Stimulated activated CD4-positive, alpha-beta T cell treated with anti-CD3 and anti-CD28 coated beads, Interleukin-15, amount 100 ng/mL, for 1 hour (primary cell): ENCODE data around the gene KRT1.
A peak's percentile ranks its signal among the peaks of the same experiment; 100 is the strongest.
"Not testable (repeated sequence)": the region's sequence is repeated elsewhere in the genome, so short reads cannot be mapped to it uniquely, and the experiment has no call there.

Source experiments
- DNase-seq, 2 donors: peaks; one replicate each; pipeline ENCODE4 v3.0.0-alpha.2; 2020; ENCODE audit warnings: low read depth in 1 of 2, low spot score in 1 of 2

Gene KRT1

DNA sequence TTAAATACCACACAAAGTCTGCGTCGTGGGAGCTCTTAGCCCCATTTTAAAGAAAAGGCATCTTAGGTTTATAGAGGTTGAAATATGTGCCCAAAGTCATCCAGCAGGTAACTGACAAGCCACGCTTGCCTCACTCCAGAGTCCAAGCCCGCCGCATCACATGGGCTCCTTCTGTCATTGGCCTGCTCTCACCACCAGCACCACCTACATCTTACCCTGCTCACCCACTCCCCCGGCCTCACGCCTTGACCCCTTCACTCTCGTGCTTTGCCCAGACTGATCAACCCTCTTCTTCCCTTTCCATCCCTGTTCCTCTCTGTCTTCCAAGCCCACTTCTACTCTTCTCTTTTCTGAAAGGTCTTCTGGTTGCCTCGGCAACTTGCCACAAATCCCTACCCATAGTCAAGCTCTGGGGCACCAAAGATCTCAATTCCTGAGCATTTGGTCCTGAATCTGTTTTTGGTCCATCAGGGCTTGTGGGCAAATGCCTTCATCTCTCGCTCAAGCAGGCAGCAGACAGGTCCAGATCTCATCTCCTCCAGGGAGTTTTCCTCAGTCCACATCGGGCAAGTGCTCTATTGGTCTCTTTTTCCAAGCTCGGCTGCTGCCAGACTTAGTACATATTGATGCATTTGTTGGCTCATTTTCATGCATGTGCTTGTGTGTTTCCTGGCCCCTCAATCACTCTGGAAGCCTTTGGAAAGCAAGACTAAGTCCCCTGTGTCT lies 3.5 kb upstream of the KRT1 start:
- no peak for DNase-seq

DNA sequence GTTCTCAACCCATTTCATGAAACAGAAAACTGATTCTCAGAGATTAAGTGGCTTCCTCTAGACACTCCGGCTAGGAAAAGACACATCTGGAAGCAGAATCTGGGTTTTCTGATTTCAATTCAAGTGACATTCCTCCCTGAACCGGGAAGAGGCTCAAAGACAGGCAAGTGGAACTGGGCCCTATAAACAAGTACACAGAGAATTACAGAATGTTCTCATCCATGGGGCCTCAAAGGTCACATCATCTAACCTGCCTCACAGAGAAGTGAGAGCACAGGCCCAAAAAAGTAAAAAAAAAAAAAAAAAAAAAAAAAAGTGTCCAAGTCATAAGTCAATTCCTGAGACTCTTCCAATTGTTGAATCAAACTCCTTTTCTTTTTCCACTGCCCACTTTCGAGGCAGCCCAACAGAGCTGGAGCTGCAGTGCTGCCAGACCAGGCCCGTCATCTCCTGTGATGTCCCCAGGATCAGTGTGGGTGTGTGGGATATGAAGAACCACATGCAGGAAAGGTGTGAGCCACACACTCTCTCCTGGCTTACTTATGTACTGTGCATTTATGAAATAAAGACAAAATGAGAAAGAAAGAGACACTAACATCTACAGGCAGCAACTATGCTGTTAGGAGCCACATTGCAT lies 2.8 kb upstream of the KRT1 start:
- DNase-seq, result no peak

DNA sequence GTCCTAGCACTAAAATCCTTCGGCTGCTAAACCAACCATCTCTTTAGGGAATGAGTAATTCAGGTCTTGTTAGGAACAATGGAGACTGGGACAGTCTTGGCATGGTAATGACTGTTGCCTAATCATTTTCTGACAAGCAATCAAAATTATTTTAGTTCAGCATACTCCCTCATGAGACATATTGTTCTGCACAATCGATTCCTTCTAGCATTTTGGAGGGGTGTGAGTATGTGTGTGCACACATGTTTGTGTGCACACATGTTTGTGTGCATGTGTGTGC lies 2.1 kb upstream of the KRT1 start:
- DNase-seq, result no peak

DNA sequence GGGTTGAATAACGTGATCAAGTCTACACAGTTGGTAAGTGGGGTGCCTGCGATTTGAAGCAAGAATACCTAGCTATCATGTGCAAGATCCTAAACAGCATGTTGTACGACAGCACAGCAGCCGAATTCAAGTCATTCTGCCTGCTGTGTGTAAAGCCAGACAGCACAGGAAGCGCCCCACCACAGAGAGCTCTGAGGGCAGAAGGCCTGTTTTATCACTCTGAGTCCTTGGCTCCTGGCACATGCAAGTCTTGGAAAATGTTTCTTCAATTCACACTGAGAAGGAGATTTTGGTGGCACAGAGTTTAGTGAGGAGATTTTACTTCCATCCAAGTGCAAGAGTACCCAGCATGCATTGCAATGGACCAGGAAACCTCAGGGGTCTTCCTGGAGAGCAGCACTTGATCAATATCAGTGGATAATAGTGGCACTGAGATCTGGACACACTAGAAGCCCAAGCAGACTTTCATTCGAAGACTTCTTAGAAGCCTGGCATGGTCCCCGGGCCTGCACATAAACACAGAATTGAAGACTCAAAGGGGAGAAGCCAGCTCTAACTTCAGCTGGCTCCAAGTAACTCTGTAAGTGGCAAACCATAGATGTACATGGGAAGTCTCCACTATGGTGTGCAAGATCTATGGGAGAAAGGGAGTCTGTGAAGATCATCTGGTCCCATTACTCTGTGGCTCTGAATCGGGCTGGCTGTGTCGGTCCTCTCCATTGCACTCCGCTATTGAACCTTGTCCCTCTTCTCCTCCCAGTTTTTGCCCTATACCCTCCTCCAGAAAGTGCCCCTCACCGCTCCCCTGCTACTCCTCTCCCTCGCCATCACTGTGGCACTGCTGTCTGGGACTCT lies 1.5 kb upstream of the KRT1 start:
- peak; percentile 1 to 9 for DNase-seq

DNA sequence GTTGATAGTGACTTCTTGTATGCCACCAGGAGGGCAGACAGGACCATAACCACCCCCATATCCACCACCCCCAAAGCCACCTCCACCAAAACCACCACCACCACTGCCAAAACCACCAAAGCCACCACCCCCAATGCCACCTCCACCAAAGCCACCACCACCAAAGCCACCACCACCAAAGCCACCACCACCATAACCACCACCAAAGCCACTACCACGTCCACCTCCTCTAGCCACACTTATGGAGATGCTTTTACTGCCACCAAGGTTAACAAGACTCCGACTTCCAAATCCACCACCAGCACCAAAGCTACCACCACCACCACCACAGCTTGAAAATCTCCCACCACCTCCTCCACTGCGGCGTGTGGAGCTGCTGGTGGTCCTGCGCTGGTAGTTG lies 332 bp downstream of the KRT1 start:
- no peak for DNase-seq

DNA sequence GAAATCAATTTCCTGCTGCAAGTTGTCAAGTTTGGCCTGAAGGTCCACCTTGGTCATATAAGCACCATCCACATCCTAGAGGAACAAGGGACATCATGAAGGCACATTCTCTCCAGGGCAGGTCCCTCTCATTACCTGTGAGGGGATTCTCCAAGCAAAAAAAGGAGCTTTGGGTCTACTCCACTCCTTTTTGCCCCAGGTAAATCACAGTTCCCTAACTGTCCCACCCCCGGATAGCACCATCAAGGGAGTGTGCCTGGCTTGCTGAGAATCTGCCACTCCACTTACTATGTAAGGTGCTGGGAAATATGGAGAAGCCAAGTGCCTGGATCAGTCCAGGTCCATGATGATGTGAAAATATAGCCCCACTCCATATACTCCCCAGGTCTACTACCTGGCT lies 2.5 kb downstream of the KRT1 start:
- DNase-seq, result no peak

DNA sequence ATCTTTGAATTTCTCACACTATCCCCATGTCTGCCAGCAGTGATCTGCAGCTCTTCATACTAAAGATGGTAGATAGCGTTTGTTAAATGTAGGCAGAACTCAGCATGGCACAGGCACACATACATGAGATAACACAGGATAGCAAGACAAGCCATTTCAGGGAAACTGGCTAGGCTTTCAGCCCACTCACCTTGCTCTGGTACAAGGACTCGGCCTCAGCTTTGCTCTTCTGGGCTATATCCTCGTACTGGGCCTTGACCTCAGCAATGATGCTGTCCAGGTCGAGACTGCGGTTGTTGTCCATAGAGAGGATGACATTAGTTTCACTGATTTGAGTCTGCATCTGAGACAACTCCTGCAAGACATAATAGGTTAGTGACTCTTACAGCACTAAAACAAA lies 3.1 kb downstream of the KRT1 start:
- DNase-seq, result no peak

DNA sequence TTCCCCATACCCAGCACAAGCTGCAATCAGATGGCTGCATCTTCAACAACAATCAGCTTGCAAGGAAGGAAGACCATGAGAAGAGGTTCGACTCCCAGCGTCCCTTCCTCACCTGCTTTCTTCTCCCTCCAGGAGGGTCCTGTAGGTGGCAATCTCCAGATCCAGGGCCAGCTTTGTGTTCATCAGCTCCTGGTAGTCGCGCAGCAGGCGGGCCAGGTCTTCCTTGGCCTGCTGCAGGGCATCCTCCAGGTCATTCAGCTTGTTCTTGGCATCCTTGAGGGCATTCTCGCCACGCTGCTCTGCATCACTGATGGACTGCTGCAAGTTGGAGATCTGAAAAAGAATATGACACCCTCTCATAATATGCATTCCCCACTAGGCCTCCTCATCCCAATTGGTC lies 4.0 kb downstream of the KRT1 start:
- no peak for DNase-seq

DNA sequence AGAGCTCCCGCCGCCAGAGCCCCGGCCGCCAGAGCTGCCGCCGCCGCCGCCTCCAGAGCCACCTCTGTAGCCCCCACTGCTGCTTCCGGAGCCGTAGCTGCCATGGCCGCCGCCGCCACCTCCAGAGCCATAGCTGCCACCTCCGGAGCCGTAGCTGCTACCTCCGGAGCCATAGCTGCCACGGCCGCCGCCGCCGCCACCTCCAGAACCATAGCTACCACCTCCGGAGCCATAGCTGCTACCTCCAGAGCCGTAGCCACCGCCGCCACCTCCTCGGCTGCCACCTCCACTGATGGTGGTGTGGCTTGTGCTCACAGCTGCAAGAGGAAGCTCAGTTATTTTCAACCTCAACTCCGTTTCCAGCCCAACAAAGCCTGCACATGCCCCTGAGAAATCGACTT lies 4.9 kb downstream of the KRT1 start:
- DNase-seq, result no peak

DNA sequence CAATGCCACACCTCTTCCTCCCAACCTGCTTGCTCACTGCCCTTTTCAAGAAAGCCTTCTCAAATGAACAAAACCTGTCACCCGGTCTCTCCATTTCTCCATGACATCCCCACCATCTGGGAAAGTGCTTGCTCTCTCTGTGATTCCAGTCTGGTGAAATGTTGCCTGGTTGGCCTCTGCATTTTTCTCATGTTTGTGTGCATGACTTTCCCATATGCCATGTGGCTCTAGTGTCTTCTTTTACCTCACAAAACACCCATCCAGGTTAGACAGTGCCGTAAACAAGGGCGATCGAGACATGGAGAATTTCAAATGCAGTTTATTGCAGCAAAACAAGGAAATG lies 5.8 kb downstream of the KRT1 start:
- no peak for DNase-seq

DNA sequence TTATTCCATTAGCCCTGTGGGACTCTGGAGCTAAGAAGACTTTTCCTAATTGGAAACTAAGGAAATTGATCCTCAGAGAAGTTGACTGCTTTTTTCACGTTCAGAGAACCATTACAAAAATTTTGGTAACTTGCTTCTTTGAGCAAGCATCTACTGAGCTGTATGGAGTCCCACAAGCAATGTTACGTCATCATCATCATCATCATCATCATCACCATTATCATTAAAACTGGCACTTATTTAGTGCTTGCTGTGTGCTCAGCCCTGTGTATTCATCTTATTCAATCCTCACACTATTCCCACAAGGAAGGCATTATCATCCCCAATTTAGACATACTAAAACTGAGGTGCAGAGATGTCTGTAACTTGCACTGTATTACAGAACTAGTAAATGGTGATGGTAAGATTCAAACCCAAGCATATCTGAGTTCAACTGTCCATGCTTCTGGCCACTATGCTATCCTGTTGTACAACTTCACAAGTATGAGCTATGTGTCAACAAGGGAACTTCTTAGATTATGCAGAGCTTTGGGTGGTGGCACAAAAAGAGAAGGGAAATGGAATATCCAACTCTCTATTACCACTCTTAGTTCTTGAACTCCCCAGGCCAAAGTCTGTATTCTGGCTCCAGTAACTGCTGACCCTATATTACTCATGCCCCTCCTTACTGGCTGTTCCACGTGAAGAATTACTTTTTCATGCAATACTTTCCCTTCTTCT lies 6.3 kb downstream of the KRT1 start:
- DNase-seq, result no peak

DNA sequence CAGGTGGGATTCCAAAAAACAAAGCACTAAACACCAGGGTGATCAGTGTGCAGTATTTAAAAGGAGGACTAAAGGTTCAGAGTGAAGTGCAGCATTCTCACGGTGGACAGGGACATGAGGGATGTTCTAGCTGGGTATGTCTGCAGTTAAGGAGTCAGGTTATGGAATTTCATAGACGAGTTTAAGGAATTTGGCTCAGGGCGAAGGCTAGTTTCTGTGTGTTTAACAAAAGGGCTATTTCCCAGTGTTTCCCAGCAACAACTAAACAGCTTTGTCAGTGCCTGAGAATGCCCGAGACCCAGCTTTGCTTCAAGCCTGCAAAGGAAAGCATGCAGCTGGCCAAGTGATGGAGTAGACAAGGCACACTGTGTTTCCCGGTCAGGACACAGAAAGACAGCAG lies 7.0 kb downstream of the KRT1 start:
- DNase-seq, result no peak

DNA sequence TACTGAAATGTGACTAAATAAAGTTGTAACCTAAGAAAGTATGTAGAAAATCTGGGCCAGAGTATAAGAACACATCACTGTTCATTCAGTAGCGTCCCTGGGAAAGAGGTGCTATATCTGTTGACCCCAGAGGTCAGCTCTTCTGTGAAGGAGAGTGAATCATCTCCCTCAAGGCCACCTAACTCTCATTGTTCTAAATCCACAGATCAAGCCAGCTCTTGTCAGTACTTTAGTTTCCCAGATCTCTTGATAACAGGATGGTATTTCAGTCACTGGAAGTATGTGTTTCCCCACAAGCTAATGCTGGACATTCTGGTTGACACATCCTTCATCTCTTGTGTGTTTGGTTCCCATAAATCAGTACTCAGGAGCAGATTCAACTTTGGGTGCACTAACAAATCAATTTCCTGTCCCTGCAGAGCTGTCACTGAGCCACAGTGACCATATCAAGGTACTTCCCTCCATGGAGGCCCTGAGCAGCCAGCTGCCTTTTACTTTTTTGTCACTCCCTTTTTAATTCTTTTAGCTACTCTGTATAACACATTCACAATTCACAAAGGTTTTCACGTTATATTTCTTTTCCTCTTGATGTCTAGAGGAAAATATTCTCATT lies 7.8 kb downstream of the KRT1 start:
- DNase-seq, result no peak

DNA sequence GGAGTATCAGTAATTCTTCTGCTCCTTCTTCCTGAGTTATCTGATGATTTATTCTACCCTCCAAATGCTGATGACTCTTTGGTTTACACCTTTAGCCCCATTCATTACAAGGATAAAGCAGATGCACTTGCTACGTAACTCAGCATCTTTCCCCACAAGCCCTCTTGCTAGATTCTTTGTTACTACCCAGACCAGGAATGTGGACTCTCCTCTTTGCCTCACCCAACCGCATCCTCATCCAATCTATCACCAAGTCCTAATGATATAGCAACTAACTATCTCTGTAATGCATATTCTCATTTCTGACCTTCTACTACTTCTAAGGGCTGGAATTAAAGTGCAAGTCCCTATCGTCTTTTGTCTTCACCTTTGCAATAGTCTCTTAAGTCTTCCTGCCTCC lies 9.2 kb downstream of the KRT1 start:
- no peak for DNase-seq

DNA sequence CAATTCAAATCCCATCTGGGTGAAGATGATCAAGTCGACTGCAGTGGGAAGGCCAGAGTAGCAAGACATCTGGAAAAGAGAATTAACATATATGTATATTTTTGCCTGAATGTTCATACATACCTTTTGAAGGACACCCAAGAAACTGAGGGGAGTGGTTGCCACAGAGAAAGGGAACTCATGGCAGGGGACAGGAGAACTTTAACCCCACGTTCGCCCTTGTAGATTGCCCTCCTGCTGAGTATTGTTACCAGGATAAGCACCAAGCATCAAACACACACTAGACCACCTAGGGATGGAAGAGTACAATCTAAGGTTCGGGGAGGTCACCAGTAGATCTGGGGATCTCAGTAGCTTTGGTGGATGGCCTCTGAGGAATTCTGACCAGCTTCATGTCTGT lies 9.7 kb downstream of the KRT1 start:
- no peak for DNase-seq

DNA sequence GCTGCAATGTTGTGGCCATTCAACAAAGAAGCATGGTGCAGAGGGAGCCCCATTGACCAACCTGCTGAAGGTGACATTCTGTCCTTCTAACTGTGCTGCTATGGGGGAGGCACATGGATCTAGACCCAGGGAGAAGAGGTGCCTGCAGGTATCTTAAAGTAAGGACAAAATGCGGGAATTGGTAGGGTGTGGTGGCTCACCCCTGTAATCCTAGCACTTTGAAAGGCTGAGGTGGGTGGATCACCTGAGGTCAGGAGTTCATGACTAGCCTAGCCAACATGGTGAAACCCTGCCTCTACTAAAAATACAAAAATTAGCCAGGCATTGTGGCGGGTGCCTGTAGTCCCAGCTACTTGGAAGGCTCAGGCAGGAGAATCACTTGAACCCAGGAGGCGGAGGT lies 10.3 kb downstream of the KRT1 start:
- DNase-seq, result not testable (repeated sequence)

DNA sequence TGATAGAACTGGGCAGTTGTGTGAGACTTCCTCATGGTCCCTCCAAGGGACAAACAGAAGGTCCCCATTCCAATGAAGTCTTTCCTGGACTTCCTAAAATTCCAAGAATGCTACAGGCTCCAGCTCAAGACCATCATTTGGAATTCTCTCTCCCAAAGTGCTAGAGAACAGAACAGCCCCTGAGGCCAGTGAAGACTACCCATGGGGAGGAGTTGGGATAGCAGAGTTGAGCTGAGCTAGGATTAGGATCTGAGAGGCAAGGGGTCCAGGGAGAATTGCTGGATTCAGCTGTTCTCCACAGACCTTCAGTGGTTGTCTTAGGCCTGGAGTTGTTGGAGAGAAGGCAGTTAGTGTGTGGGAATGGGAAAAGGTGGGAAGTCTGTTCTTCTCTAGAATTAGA lies 10.8 kb downstream of the KRT1 start:
- DNase-seq, result no peak

DNA sequence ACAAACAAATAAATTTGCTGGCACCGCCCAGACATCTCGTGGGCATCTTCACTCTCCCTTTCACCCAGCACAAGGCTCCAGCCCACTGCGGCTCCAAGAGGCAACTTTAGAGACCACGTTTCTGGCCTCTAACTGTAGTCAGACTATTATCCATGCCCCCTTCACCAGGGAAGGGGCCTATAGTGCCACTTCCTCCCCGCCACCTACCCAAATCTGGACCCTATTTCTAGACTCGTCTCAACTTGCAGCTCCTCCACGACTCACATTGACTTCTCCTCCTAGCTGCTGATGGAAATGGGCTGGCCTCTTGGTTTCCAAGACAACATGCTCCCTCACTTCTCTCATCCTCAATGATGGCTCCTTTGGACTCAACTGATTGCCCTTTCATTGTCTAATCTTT lies 12.3 kb downstream of the KRT1 start:
- no peak for DNase-seq

DNA sequence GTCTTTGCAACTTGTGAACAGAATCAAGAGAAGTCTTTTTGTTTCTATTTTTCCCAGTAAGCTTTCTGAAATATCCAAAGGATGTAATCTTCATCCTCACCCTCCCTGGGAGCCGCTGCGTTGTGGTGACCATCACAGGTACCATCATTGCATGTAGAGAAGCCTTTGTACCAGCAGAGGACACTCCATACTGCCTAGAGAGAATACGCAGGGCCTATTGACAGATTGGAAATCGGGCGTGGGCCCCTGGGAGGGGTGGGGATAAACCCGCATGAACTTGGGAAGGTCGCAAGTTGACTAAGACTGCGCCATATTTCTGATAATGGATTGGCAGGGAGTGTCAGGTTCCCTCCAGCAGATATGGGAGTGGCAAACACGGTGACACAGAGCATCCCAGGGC lies 12.7 kb downstream of the KRT1 start:
- DNase-seq, result no peak

DNA sequence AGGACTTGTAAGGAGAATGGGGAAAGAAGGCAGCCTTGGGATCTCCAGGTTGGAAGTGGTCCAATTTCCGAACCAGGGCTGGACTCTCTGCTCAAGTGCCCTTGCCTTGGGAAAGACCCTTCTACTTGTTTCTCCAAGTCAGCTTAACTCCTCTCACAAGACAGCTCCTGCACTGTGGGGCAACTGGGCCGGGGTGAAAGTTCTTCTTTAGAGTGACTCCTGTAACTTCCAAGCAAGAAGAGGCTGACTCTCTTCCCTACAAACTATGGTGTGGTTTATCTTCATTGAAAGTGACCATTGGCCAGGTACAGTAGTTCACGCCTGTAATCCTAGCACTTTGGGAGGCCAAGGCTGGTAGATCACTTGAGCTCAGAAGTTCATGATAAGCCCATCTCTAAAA lies 13.7 kb downstream of the KRT1 start:
- no peak for DNase-seq

DNA sequence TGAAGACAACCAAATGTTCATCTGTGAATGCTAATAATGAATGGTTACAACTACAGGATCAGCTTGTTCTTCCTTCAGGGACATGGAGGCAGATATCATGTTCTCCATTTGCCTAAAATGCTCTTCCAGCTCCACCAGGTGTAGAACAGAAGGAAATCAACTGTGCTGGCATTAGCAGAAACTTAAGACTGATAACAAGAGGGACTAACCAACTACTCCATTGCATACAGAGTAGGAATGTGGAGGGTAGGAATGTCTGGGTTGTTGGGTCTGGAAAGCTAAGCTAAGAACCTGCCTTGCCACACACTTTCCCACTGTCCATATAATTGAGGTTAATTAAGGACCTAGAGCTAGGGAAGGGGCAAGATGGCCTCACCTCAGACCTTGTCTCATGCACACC lies 16.8 kb downstream of the KRT1 start:
- no peak for DNase-seq

DNA sequence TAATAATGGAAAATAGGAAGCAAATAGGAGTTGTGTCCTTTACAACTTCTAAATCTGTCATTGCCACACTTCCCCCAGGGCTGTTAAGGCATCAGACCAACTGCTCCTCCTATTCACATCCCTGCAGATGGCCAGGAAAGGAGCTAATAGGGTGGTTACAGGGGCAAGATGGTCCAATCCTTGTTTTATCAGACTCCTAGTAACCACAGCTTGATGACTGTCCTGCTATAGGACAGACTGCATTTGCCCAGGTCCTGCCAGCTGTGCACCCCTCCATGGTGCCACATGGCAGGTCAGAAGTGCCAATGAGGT lies 17.3 kb downstream of the KRT1 start:
- DNase-seq, result no peak
